HAP-1 (cell line): Measurements from ENCODE around the gene METTL23.

Source experiments
- DNase-seq, 2 experiments: peaks; one replicate each; pipeline ENCODE4 v3.0.0-alpha.2; 2016 to 2020; ENCODE audit warnings: low spot score in 2 of 2
- H3K27me3 ChIP-seq: fragments of 250-450 bp; sonication (Bioruptor Pico); 2 replicates; pipeline ENCODE4 v1.5.1; 2020; ENCODE audit warnings: low read depth, mild to moderate bottlenecking, moderate library complexity
- H3K36me3 ChIP-seq: fragments of 250-450 bp; sonication (Bioruptor Pico); replicated peaks from 2 replicates; pipeline ENCODE4 v1.5.1; 2020; ENCODE audit warnings: mild to moderate bottlenecking
- H3K4me1 ChIP-seq: fragments of 250-450 bp; sonication (Bioruptor Pico); 2 replicates; pipeline ENCODE4 v1.5.1; 2020; ENCODE audit warnings: mild to moderate bottlenecking
- H3K4me3 ChIP-seq: fragments of 250-450 bp; sonication (Bioruptor Pico); 2 replicates; pipeline ENCODE4 v1.5.1; 2020; ENCODE audit warnings: mild to moderate bottlenecking, moderate library complexity
- H3K9me3 ChIP-seq: fragments of 250-450 bp; sonication (Bioruptor Pico); 2 replicates; pipeline ENCODE4 v1.5.1; 2020; ENCODE audit warnings: mild to moderate bottlenecking, moderate library complexity
- in situ Hi-C: fragments of 300-500 bp; cut with MboI; formaldehyde crosslinking; loops from 3 replicates; pipeline ENCODE4 v1.14.3; 2020; ENCODE audit warnings: low sequenced_read_pairs, inconsistent platforms, mixed read lengths

Gene METTL23

DNA sequence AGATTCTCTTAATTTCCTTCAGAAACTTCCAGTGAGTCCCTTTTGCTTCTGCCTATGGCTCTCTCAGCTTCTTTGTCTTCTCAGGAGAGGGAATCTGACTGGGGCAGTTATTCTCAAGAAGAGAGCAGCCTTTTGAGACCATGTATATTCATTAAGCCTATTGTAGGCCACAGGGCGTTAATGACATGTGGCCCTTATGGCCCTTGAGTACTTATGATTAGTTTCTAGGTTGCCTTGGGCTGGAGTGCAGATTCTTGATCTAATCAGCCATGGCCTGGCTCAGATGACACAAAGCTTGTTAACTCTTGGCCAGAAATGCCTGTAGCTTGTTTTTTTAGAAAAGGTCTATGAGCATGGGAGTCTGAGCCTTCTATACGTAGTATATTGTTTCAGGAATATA, 28.6 kb downstream of the METTL23 start:
- in situ Hi-C loops, result no loop called here
- no peaks in the 10 kb centered on the region for H3K9me3 ChIP-seq
- no peak for DNase-seq
- no peaks in the 10 kb centered on the region for H3K27me3 ChIP-seq
- no peaks in the 10 kb centered on the region; the same call in 1 of the 2 replicates for H3K36me3 ChIP-seq
- H3K4me1 ChIP-seq, result no peaks in the 10 kb centered on the region
- no peak overlapping the region for H3K4me3 ChIP-seq

DNA sequence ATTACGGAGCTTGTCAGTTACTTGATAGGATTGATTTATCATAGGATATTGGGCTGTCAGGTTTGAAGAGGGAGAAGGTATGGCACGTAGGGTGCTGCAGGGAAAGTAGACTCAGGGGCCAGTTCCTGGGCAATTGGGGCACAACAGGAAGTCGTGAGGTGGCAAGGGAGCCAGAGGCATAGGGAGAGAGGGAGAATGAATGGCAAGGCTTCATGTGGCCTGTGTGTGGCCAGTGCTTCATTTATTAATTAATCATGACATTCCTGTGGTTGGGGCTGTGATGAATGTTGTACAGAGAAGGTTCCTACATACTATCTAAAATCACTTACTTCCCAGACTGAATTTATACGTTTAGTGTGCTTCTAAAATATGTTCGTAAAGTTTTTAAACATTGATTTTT, 30.6 kb downstream of the METTL23 start:
- Histone ChIP-seq H3K27me3 (no peaks in the 10 kb centered on the region), H3K9me3 (no peaks in the 10 kb centered on the region), H3K4me1 (peaks cover 4% of the 10 kb centered on the region; the same call in 1 of the 2 replicates), H3K36me3 (no peaks in the 10 kb centered on the region; the same call in 1 of the 2 replicates), H3K4me3 (no peak overlapping the region)
- in situ Hi-C loops, result no loop called here
- no peak for DNase-seq

DNA sequence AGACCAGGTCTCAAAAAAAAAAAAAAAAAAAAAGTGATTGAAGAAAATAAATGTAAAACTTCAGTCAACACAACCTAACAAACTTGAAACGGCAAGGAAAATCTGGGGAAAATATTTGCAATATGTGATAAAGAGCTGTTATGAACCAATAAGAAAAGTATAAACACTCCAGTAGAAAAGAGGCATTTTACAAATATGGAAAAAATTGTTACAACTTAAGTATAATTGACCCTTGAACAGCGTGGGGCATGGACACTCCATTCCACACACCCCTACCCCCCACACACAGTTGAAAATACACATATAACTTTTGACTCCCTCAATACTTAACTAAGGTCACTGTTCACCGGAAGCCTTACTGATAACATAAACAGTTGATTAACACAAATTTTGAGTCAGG, 31.9 kb downstream of the METTL23 start:
- DNase-seq, result no peak
- Histone ChIP-seq H3K27me3 (no peaks in the 10 kb centered on the region), H3K4me1 (peaks cover 4% of the 10 kb centered on the region; the same call in 1 of the 2 replicates), H3K4me3 (no peak overlapping the region), H3K36me3 (no peaks in the 10 kb centered on the region; the same call in 1 of the 2 replicates), H3K9me3 (no peaks in the 10 kb centered on the region)
- in situ Hi-C loops, result no loop called here

DNA sequence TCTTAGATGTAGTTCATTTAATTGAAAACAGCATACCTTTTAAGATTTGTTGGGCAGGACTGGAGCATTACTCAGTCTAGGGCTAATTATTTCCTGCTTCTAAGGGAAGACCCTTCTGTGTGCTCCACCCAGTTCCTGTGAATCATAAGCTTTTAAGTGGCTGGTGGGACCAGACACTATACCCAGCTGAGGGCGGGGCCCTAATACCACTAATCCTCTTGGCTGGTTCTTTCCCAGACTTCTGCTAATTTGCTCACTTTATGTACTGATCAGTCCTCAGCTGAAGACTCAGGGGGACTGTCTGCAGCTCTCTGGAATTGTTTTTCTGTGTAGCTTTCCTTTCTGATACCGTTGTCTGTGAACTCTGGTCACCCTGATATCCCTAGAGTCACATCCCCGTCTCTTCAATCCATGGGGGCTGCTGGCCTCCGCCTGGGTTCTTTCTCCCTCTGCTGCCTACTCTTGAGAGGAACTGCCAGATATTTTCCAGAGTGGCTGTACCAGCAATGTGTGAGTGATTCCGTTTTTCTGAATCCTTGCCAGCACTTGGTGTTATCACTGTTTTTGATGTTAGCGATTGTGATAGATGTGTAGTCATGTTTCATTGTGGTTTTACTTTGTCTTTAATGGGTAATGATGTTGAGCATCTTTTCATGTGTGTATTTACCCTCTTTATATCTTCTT, 46.3 kb downstream of the METTL23 start:
- H3K4me3 ChIP-seq, result no peak overlapping the region
- H3K36me3 ChIP-seq, result no peaks in the 10 kb centered on the region; the same call in 1 of the 2 replicates
- in situ Hi-C loops, result no loop called here
- peaks cover 8% of the 10 kb centered on the region for H3K4me1 ChIP-seq
- H3K9me3 ChIP-seq, result no peaks in the 10 kb centered on the region
- DNase-seq, result peak; percentile 77 to 82
- H3K27me3 ChIP-seq, result no peaks in the 10 kb centered on the region

DNA sequence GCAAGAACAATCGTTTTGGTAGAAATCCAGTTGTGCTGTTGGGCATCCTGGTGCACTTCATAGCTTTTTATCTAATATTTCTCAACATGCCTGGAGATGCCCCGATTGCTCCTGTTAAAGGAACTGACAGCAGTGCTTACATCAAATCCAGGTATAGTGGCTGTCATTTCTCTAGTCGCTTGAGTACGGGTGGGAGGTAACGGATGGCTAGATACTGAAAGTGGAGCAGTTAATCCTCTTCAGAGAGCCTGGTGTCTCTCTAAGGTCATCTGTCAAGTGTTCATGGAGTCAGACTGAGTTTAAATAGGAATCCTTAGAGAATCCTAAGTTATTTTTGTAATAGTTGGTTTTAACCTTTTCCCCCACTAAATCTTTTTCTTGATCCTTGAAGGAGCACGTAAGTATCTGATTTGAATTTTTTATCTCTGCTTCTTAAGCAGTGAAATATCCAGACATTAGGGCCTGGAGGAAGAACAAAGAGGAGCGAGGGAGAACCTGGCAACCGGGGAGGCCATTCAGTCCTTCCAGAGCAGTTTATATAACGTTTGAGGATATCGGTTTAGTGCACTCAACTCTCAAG, 48.5 kb downstream of the METTL23 start:
- DNase-seq, result no peak
- Histone ChIP-seq H3K9me3 (no peaks in the 10 kb centered on the region), H3K4me3 (no peak overlapping the region), H3K36me3 (no peaks in the 10 kb centered on the region; the same call in 1 of the 2 replicates), H3K4me1 (peaks cover 8% of the 10 kb centered on the region), H3K27me3 (no peaks in the 10 kb centered on the region)
- in situ Hi-C loops, result no loop called here

DNA sequence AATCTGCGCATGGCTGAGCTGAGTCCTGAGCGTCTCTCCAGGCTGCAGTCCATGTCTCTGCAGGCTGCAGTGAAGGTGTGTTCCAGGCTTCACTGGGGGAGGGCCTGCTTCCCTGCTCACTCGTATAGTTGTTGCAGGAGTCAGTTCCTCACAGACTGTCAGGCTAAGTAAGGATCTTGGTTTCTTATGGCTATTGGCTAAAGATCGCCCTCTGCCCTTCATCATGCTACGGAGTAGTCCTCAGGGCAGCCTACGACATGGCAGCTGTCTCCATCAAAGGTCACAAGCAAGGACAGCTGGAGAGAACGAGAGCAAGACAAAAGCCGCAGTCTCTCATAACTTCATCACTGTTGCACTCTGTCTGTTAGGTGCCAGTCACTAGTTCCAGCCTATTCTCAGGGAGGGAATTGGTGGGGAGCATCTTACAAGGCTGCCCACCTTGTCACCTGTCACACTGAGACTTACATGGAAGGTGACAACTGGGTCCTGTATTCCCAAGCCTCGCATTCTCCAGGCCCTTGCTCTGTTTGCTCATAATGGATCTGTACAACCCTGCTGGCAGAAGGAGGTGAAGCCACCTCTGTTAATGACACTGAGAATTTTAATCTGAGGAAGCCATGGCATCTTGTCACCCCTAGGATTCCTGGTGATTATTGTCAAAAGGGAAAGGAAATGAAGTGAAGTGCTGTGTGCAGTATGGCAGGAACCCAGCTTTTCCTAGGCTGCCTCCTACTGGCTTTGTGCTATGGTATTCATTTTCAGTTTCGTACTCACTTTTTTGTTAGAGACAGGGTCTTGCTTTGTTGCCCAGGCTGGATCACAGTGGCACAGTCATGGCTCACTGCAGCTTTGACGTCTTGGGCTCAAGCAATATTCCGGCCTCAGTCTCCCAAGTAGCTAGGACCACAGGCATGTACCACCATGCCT, 54.7 kb downstream of the METTL23 start:
- 0 out of 2 replicates have a peak, but pooled peaks cover 3% of the 10 kb centered on the region for H3K36me3 ChIP-seq
- in situ Hi-C loops, result no loop called here
- H3K27me3 ChIP-seq, result no peaks in the 10 kb centered on the region
- no peak overlapping the region for H3K4me3 ChIP-seq
- no peaks in the 10 kb centered on the region for H3K4me1 ChIP-seq
- no peak for DNase-seq
- no peaks in the 10 kb centered on the region for H3K9me3 ChIP-seq

DNA sequence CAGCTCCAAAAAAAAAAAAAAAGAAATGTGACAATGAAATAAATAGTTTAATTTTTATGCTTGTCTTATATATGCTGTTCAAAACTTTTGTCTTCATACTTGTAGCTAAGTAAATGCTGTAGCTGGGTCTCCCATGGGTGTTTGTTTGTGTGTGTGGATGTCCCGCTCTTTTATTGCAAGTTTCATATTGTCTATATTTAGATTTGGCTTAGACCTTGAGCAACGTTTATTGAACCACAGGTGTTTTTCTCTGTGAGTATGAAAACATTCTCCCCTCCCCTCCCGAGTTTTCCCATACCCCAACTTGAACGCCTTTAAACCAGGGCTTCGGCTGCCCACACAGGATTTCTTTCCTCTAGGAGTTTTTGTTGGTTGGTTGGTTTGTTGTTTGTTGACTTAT, 56.5 kb downstream of the METTL23 start:
- no peaks in the 10 kb centered on the region for H3K4me1 ChIP-seq
- no peaks in the 10 kb centered on the region for H3K9me3 ChIP-seq

More for the DNA sequence above, 56.5 kb downstream of the METTL23 start:
- H3K4me3 ChIP-seq, result no peak overlapping the region
- no peaks in the 10 kb centered on the region for H3K27me3 ChIP-seq
- H3K36me3 ChIP-seq, result 0 out of 2 replicates have a peak, but pooled peaks cover 3% of the 10 kb centered on the region
- in situ Hi-C loops, result no loop called here
- no peak for DNase-seq
